ENCODE measurements around the gene AHRR.
"Not testable (repeated sequence)": the region's sequence is repeated elsewhere in the genome, so short reads cannot be mapped to it uniquely, and the experiment has no call there.

AHRR gene

GRCh38 chr5:464446-464842, 142.9 kb downstream of the AHRR start:
- DNase-seq: no peak

DNA sequence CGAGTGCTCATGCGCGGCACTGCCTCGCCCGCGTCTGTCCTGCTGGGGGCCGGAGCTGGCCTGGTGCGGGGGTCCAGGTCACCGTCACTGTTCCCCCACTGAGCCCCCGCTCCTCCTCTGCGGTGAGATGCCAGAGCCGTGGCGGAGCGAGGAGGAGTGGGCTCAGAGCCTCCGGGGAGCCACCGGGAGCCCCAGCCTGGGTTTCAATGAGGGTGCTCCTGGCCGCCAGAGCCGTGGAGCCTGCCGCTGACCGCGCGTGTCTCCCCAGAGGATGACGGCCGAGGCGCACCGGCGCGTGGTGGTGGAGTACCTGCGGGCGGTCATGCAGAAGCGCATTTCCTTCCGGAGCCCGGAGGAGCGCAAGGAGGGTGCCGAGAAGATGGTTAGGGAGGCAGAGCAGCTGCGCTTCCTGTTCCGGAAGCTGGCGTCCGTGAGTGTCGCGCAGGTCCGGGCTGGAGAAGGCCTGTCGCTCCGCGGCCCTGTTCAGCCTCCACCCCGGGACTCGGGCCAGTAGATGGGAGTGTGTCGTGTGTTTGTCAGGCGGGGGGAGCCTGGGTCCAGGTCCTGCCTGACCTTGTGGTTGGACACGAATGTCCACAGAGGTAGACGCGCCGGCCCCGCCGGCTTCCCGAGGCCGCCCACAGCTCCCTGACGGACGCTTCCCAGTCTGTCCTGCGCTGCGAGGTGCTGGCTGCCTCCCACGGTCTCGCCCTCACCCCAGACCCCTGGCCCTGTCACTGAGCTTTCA, 143.5 kb downstream of the AHRR start:
- DNase-seq: no peak

DNA sequence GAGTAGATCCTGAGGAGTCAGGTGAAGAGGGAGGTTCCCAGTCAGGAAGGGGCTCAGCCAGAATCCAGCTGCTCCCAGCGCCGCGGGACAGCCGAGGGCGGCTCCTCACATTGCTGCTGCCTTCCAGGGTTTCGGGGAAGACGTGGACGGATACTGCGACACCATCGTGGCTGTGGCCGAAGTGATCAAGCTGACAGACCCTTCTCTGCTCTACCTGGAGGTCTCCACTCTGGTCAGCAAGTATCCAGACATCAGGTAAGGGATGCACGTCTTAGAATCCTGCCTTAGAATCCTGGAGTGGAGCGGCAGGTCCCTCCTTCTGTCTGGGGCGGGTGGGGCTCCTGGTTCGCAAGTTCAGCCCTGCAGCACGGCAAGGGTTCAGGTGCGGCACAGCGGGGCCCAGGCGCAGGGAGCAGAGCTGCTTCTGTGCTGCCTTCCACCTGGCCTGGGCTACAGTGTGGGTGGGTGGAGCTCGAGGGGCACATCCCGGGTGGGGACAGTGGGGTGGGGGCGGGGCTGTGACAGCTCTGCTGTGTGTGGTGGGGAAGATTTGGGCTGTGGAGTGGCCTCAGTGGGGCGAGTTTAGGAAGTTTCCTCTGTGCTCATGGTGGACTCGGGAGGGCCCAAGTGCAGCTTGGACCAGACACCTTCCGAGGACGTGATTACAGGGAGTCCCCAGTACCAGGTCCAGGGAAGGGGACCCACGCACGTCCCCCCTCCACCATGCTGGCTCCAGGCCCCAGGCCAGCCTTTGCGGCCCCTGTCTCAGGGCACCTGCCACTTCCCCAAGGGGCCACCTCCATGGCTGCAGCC, 144.3 kb downstream of the AHRR start:
- no peak for DNase-seq

- no peak for DNase-seq
Measured at GRCh38 chr5:466661-467310, 145.3 kb downstream of the AHRR start.

- no peak for DNase-seq
Measured at GRCh38 chr5:468401-468800, 146.9 kb downstream of the AHRR start.

DNA sequence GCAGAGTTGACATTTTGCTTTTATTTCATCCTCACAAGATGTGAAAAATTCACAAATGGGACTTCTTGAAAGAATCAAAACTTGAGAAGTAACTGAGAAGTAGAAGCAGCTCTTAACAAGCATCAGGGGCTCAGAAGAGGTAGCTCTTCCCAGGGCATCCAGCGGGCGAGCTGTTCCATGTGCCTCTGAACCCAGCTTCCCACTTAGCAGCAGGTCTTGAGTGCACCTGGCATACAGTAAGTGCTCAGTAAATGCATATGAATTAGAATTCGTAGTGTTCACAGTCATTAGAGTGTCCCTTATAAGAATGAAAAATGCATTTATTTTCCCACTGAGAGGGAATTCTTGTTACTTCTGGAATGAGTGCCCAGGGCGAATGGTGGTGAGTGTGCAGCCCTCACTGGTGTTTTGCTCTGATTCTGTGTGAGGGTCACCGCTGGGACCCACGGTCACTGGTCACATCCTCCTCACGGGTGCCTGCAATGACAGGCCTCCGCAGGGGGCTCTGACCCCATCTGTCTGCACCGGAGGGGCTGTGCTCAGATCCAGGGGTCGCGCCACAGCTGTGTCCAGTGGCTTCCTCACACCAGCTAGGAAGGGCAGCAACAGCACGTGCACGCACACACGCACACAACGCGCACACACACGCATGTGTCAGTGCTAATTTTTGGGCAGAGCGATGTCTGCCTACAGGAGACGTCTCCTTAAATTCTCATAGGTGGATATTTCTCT, 148.4 kb downstream of the AHRR start:
- no peak for DNase-seq

DNA sequence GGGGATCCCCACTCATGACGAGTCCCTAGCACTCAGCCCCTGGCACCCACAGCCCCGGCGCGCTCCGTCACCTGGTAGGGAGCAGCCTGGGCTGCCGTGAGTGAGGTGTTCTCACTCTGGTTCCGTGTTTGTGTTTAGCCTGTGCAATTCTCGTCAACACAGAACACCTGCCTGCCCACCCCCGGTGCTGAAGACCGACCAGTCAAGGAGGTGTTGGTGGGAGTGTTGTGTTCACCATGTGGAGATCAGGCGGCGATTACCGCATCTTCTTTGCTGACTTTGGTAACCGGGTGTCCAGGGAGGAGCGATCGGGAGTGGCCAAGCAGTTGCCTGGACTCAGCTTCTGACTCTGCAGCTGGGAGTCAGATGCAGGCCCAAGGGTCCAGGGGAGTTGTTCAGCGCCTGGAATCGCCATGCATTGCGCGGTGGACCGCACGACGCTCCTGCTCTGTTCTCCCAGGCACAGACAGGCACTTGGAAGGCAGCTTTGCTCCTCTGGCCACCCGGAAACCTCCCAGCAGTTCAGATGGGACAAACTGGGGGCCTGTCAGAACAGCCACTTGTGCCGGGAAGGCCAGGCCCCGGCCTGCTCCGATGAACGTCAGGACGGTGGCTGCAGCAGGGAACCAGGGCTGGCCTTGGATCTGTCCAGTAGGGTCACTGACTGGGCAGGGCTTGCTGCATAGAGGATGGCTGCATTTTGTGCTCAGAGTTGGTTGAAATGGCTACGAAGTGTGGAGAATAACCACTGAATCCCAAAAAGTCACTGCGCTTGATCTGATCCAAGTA, 149.6 kb downstream of the AHRR start:
- no peak for DNase-seq

DNA sequence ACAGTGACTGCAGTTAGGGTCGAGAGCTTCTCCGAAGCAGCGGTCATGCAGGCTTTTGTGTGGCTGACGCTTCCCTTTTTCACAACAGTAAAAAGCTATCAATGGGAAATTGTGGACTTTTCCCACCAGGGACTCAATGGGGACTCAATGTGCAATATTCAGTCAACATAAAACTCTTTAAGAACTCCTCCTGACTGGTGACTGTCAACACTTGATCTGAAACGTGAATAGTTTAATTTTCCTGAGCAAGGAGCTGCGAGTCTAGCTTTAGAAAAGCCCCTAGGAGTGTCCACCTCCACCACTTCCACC, 150.2 kb downstream of the AHRR start:
- DNase-seq: no peak

DNA sequence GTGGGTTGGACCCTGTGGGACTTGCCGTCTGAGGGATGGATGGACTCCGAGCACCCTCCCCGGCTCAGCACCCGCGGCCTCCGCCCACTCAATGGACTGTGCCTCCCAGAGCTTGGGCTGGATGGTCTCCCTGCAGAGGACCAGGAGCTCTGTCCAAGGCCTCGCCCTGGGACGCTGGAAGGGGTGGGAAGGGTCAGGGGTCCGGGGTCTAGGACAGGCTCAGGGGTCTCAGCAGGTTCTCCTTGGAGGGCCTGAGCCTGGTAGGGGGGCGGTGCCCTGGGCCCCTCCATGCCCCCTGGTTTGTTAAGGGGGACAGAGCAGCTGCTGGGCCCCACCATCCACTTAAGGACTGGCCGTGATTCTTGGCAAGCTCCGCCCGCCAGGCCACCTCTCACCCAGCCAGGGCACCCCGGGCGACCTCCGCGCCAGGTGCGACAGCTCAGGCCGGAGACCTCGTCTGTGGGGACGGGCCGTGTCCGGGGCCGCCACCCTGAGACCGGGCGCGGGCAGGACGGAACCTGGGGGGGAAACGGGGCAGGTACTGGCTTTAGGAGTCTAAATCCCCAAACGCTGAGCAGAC, 150.7 kb downstream of the AHRR start:
- no peak for DNase-seq

DNA sequence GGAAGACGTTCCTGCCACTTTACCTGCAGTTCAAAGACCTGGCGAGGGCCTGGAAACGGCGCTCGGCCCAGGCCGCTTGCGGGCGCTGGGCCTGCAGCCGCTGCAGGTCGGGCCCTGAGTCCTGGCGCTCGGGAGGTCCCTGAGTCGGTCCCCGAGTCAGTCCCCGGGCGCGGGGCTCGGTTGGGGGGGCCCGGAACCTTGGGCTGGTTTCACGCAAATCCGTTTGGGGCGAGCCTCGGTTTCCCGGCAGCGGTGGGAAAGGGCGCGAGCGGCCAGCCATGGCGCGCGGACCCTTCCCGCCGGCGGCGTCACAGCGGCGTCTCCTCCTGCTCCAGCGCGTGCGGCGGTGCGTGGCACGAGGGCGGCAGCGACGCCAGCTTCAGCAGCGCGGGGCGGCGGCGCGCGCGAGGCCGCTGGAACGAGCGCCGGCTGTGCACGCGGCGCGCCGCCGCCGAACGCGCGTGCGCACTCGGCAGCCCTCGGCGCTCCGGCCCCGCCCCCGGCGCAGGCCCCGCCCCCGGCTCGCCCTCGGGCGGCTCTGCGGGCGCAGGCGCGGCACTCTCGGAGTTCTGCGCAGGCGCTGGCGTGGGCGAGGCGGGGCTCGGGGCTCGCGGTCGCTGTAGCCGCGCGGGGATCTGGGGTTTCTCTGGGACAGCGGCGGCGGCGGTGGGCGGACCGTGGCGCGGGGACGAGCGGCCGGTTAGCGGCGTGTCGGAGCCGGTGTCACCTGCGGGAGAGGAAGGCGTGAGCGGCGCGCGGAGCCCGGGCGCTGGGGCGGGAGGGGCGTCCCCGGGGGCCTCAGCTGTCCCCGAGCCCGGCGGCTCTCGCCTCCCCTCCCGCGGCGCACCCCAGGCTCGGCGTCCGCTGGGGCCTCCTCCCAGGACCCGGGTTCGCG, 151.4 kb downstream of the AHRR start:
- DNase-seq: peak; percentile 37

GRCh38 chr5:473551-474192, 152.2 kb downstream of the AHRR start:
- no peak for DNase-seq

DNA sequence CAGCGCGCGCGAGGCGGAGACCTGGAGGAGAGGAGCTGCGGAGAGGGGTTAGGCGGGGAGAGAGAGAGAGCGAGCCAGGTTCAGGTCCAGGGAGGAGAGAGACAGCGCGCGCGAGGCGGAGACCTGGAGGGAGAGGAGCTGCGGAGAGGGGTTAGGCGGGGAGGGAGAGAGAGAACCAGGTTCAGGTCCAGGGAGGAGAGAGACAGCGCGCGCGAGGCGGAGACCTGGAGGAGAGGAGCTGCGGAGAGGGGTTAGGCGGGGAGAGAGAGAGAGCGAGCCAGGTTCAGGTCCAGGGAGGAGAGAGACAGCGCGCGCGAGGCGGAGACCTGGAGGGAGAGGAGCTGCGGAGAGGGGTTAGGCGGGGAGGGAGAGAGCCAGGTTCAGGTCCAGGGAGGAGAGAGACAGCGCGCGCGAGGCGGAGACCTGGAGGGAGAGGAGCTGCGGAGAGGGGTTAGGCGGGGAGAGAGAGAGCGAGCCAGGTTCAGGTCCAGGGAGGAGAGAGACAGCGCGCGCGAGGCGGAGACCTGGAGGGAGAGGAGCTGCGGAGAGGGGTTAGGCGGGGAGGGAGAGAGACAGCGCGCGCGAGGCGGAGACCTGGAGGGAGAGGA, 152.8 kb downstream of the AHRR start:
- not testable (repeated sequence) for DNase-seq

DNA sequence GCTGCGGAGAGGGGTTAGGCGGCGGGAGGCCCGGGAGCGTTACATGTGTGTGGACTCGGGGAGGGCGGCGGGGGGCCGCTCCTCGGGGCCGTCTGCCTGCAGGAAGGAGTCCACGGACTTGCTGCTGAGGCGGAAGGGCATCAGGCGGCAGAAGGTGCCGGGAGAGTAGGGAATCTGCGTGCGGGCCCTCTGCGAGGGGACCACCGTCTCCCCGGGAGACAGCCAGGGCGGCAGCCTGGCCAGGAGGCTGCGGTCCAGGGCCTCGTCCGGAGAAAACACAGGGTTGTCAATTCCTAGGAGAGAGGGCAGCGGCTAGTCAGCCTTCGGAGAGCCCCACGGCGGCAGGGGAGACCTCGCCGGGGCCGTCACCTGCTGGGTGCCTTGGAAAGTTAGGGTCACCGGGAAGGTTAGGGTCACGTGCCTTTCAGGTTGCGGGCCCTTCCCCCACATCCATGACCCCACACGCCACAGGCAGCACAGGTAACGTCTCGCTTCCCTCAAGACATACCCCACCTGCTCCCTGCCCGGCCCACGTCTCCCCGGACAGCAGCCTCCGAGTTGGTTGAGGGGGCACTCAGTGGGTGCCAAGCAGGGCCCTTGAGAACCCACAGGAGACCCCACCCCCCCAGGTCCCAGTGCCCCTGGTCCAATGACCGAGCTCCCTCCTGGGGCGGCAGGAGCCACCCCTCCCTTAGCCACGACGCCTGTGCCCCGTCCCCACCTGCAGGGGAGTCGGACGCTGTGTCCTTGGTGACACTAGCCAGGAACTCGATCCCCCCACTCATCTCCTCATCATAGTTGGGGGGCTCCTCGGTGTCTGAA, 153.5 kb downstream of the AHRR start:
- DNase-seq: no peak

GRCh38 chr5:475704-476101, 154.2 kb downstream of the AHRR start:
- DNase-seq: no peak

- DNase-seq: no peak
Measured at GRCh38 chr5:476102-476813, 154.7 kb downstream of the AHRR start.

DNA sequence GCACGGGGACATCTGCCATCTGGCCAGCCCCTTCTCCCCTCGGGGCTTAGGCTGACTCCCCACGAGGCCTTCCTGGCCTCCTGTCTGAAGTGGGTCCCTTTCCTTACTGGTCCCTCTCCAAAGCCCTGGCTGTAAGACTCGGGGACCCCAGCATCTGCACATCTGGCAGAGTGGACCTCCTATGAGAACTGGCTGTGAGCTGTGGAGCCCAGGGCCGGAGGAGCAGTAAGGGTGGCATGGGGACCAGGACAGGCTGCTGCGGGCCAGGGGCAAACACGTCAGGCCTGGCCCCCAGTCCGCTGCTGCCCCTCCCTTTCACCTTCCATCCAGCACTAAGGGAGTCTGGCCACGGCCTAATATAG, 155.3 kb downstream of the AHRR start:
- no peak for DNase-seq

DNA sequence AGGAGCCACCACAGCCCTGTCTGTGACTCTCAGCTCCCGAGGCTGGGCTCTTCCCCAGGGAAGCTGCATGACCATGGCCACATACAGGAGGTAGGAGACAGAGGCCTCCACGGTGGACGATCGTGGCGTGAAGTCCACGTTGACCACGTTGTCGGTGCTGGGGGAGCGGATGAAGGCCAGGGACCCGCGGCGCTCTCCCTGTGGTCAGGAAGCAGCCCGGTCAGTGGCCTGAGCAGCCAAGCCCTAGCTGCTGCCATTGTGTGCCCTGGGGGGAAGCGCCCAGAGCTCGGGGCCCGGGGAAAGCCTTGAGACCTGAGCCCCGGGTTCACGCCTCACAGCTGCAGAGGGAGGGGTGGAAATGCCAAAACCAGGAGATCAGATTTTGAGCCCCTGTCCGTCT, 155.7 kb downstream of the AHRR start:
- DNase-seq: no peak

- DNase-seq: no peak
Measured at GRCh38 chr5:477871-478270, 156.4 kb downstream of the AHRR start.

Data from SHP77 treated with DMSO at 0.1 percent for 48 hours (cell line).